WTC11 (cell line): ENCODE results near the gene NDUFS3.

ENCODE experiments used
- CREB1 ChIP-seq: sonication (generic); formaldehyde crosslinking; IDR thresholded peaks from 2 replicates; pipeline ENCODE4 v1.8.0; 2023; ENCODE audit warnings: mild to moderate bottlenecking, missing genetic modification reagents
- SMAD3 ChIP-seq: sonication (generic); formaldehyde crosslinking; IDR thresholded peaks from 2 replicates; pipeline ENCODE4 v1.8.0; 2022; ENCODE audit warnings: missing genetic modification reagents, mild to moderate bottlenecking, borderline replicate concordance
- TEAD4 ChIP-seq: sonication (generic); formaldehyde crosslinking; IDR thresholded peaks from 2 replicates; pipeline ENCODE4 v1.8.0; 2022; ENCODE audit warnings: mild to moderate bottlenecking, missing genetic modification reagents
- TF ChIP-seq, protein P1 (sequence below): fragments of 200-600 bp; IDR thresholded peaks from 2 replicates; pipeline ENCODE4 v1.8.0; 2022; ENCODE audit warnings: antibody characterized with exemption
- TF ChIP-seq, protein P2 (sequence below): sonication (generic); formaldehyde crosslinking; IDR thresholded peaks from 2 replicates; pipeline ENCODE4 v1.8.0; 2023; ENCODE audit warnings: missing genetic modification reagents

GRCh38 chr11:47609675-47610074, 30.8 kb downstream of the NDUFS3 start:
- TF ChIP-seq, protein P1, sequence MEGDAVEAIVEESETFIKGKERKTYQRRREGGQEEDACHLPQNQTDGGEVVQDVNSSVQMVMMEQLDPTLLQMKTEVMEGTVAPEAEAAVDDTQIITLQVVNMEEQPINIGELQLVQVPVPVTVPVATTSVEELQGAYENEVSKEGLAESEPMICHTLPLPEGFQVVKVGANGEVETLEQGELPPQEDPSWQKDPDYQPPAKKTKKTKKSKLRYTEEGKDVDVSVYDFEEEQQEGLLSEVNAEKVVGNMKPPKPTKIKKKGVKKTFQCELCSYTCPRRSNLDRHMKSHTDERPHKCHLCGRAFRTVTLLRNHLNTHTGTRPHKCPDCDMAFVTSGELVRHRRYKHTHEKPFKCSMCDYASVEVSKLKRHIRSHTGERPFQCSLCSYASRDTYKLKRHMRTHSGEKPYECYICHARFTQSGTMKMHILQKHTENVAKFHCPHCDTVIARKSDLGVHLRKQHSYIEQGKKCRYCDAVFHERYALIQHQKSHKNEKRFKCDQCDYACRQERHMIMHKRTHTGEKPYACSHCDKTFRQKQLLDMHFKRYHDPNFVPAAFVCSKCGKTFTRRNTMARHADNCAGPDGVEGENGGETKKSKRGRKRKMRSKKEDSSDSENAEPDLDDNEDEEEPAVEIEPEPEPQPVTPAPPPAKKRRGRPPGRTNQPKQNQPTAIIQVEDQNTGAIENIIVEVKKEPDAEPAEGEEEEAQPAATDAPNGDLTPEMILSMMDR = no peak
- TF ChIP-seq, protein P2, sequence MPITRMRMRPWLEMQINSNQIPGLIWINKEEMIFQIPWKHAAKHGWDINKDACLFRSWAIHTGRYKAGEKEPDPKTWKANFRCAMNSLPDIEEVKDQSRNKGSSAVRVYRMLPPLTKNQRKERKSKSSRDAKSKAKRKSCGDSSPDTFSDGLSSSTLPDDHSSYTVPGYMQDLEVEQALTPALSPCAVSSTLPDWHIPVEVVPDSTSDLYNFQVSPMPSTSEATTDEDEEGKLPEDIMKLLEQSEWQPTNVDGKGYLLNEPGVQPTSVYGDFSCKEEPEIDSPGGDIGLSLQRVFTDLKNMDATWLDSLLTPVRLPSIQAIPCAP (CRISPR knock-in tag) = no peak
- TF ChIP-seq SMAD3 (CRISPR knock-in tag) = no peak
- no peak for TF ChIP-seq TEAD4 (CRISPR knock-in tag)
- TF ChIP-seq CREB1 (CRISPR knock-in tag) = no peak
